ENCODE measurements around the gene RORC.
"Not testable (repeated sequence)": the region's sequence is repeated elsewhere in the genome, so short reads cannot be mapped to it uniquely, and the experiment has no call there.

The RORC gene

DNA sequence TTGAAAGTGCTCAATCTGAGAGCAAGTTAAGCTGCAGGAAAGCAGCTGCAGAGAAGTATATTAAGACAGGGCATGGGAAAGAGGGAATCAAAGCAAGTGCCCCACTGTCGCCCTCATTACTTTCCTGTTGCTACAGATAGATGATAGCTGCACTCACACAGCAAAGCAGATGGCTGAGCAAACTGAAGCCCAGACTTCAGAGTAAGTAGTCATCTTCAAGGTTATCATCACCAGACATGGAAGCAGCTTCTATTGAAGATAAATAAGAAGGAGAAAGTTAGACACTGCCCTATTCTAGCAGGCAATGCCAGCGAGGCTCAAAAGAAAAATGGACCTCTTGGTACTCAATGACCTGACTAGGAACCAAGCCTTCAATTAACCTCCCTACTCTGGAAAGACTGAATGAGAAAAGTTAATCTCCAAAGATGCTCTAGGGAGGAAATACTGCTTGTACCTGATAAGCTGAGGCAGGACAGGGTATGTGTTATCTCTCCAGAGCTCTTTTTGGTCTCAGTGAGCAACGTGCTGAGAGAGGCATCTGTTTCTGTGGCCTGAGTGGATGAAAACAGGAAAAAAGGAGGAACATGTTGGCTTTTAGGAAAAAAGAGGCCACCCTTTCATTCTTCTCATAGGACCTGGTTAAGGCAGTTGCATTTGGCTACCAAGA, 57.2 kb downstream of the RORC start:
- no peak for DNase-seq (ENCODE audit: low spot score)

DNA sequence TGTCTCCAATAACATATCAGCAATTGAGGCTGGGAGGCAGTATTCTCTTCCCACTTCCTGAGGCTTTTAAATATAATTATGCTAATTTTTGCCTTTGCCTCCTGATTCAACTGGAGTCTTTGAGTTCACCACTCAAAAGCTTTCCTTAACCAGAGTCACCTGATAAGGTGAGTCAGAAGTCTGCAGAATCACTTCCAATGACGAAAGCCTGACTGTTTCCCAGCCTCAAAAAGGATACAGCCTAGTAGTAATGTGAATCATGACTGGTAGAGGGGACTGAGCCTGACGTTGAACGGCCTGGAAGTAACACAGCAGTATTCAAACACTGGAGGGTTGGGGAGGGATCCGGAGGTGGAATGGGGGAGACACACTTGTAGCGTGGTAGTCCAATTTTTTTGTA, 57.9 kb downstream of the RORC start:
- DNase-seq (ENCODE audit: low spot score), result no peak

DNA sequence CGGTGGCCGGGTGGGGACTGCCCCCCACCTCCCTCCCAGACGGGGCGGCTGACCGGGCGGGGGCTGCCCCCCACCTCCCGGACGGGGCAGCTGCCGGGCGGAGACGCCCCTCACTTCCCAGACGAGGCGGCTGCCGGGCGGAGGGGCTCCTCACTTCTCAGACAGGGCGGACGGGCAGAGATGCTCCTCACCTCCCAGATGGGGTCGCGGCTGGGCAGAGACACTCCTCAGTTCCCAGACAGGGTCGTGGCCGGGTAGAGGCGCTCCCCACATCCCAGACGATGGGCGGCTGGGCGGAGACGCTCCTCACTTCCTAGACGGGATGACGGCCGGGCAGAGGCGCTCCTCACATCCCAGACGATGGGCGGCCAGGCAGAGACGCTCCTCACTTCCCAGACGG, 62.3 kb downstream of the RORC start:
- DNase-seq (ENCODE audit: low spot score), result not testable (repeated sequence)

DNA sequence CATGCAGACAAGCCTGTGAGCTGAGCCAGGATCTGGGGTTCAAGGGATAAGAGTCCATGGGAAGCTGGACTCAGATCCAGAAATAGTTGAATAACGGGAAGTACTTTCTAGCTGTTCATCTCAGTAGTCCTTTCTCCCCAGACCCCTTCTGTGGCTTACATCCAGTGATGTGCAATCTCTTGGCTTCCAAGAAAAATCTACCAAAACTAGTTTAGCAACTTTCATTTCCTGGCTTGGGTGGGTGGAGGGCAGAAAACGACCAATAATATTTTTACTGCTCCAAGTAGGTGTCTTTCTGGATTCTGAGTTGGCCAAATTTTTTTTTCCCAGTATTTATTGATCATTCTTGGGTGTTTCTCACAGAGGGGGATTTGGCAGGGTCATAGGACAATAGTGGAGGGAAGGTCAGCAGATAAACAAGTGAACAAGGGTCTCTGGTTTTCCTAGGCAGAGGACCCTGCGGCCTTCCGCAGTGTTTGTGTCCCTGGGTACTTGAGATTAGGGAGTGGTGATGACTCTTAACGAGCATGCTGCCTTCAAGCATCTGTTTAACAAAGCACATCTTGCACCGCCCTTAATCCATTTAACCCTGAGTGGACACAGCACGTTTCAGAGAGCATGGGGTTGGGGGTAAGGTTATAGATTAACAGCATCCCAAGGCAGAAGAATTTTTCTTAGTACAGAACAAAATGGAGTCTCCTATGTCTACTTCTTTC, 63.1 kb downstream of the RORC start:
- not testable (repeated sequence) for DNase-seq (ENCODE audit: low spot score)

DNA sequence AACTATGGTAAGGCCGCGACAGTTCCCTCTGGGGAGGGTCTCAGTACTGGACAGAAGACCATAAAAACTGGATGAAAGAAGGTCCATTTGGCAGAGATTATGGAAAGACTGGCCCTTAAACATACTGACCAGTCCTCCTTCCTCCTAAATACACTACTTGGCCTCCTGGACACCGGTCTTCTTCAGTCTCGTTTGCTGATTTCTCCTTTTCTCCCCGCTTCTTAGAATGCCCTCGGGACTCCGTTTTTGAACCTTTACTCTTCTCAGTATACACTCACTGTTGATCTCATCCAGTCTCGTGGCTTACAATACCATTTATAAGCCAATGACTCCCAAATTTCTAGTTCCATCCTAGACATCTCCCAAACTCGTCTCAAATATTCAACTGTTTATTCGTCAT, 67.6 kb downstream of the RORC start:
- DNase-seq (ENCODE audit: low spot score), result no peak

DNA sequence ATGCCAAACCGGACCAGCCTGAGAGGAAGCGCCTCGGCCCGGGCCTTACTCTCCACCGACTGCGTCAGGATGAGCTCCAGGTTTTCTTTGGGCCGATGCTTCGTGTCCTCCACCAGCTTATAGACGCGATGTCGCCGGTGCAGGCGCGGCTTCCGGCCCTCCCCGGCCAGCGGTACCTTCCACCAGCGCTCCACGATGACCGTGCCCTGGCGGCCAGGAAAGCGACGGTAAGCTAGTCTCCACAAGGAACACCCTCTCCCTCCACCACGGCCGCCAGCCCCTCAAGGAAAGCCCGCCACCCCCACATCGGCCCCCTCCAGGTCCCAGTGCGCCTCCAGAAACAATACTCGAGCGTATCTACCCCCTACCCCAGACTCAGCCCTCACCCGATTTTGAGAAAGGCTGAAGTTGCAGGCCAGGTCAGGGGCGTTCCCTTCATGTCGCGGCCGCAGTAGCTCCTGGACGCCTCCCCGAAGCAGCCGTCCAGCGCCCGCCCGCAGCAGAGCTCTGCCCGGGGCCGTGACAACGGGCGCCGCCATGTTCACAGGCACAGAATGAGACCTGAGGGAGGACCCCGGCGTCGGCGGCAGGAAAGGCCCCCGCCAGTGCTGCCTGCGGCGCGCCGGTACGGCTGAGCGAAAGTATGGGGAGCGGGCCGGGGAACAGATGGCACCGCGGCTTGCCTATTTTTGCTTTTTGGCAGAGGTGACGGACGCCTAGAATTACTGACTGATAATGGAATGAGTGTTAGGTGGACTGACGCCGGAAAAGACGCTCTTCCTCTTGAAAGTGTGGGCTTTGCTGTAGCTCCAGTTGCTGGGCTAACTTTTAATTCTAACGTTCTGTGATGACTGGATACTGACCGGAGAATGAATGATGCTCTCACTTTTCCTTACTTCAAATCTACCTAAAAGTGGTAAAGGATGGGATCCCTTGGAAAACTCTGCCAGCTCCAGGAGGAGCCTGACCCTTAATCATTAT, 68.4 kb downstream of the RORC start, which contains the start of gene MRPL9:
MRPL9 (minus strand) TSS at position 556 of the 981 bp plus-strand sequence; CDS start at position 539, 17 bp downstream.
- peak; percentile 84 for DNase-seq (ENCODE audit: low spot score)

DNA sequence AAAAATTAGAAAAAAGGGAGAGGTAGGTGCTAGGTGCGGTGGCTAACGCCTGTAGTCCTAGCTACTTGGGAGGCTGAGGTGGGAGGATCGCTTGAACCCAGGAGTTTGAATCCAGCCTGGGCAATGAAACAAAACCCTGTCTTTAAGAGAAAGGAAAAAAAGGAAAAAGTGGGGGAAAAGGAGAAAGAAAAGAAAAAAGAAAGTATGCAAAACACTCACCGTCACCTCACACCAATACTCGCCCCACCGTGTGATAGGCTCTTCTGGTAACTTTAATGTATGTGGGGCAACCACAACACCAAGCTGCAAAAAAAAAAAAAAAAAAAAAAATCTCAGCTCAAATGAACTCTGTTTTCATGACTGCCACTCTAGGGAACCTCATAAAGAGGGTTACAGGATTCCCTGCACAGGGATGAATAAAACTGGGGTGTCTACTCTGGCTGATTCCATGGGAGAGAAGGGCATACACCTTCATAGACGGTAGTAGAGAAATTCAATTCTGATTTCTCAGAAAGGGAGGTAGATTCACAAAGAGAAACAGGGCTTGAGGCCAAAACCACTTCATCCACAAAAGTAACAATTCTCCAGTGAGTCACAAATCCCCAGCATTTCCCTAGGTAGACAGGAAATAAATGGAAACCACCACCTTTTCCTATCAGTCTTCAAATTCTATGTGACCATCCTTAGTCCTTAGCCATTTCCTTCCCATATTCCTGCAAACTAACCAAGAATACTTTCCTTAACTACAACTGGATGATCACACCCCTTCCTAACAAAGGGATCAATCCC, 70.8 kb downstream of the RORC start:
- no peak for DNase-seq (ENCODE audit: low spot score)

DNA sequence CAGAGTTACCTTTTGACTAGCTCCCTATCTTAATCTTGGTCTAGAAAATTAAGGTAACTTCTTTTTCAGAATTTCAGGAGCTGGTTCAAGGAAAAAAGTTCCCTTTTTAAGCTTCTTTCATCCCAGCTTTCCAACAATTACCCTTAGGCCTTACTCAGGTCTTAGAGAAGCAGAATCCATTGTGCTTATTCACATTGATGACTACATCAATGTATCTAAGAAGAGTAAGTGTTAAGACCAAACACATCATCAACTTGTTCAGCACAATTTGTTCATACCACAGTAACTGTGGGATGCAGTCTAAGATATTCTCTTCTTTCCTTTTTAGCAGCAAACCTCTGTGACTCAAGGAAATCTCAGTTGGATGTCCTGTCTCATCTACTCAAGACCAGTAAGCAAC, 72.4 kb downstream of the RORC start:
- DNase-seq (ENCODE audit: low spot score), result no peak

DNA sequence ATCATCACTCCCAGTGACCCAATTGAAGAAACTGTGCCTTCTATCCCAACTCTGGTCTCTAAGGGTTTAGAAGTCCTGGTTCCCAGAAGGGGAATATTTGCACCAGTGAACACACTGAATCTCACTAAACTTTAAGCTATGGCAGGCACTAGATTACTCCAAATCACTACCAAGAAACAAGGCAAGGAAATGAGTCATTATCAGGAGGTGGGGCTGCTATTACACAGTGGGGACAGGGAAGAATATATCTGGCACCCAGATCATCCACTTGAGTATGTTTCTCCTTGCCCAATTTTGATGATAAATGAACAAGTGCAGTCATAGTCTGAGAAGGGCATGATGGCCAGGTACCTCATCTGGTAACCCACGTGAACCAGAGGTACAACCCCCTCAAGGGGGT, 75.3 kb downstream of the RORC start:
- no peak for DNase-seq (ENCODE audit: low spot score)
